ENCODE data around the gene ZKSCAN3.
"Not testable (repeated sequence)": the region's sequence is repeated elsewhere in the genome, so short reads cannot be mapped to it uniquely, and the experiment has no call there.

ZKSCAN3 gene

DNA sequence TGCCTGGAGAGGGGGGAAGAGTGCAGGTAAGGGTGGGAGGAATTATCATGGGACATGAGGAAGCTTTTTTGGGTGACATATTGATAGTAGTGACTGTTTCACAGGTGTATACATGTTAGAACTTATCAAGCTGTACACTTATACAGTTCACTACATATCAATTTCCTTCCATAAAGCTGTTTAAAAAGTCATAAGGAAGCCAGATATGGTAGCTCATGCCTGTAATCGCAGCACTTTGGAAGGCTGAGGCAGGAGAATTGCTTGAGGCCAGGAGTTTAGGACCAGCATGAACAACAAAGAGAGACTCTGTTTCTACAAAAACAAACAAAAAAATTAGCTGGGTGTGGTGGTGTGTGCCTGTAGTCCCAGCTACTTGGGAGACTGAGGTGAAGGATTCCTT, 28.1 kb downstream of the ZKSCAN3 start:
- no peak for DNase-seq

DNA sequence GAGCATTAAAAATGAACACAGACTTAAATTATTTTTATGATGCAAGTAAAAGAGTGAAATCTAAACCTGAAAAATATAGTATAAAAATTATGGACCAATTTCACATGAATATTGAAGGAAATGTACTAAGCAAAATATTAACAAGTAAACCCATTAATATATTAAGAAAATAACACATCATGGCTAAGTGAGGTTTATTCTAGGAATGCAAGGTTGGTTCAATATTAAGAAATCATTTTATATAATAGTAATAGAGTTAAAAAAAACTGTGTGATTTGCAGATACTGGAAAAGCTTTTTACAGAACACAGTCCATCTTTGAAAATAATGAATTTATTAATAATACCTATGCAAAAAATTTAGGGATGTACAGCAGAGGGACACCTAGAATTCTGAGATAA, 28.9 kb downstream of the ZKSCAN3 start:
- DNase-seq = no peak

DNA sequence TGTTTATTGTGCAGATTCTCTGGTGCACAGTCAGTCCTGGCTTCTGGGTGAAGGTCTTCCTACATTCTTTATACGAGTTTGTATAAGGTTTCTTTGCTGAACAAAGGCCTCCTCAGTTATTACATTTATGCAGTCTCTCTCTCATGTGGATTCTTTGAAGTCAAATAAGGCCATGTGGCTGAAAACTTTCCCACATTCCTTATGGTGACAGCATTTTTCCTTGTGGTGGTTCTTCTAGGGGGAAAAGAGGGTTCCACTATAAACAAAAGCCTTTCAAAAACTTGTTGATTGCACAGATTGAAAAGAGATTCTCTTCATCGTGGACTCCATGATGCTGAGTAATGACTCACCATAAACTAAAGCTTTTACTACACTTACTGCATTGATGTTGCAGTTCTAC, 30.6 kb downstream of the ZKSCAN3 start:
- no peak for DNase-seq

GRCh38 chr6:28383235-28384142, 33.7 kb downstream of the ZKSCAN3 start:
- peak; percentile 49 for DNase-seq

GRCh38 chr6:28384143-28384533, 34.4 kb downstream of the ZKSCAN3 start:
- no peak for DNase-seq

- no peak for DNase-seq
Measured at GRCh38 chr6:28390688-28391087, 40.9 kb downstream of the ZKSCAN3 start.

- DNase-seq = no peak
Measured at GRCh38 chr6:28393912-28394662, 44.3 kb downstream of the ZKSCAN3 start.

DNA sequence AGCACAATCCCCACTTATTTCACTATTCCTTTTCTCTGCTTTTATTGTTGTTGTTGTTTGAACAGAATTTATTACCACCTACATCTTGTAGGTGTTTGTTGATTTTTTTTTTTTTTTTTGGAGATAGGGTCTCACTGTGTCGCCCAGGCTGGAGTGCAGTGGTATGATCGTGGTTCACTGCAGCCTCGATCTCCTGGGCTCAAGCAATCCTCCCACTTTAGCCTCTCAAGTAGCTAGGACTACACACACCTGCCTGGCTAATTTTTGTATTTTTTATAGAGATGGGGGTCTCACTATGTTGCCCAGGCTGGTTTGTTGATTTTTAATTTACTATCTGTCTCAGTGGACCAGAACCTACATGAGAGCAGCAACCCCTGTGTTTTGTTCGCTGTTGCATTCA, 46.2 kb downstream of the ZKSCAN3 start:
- DNase-seq = no peak

DNA sequence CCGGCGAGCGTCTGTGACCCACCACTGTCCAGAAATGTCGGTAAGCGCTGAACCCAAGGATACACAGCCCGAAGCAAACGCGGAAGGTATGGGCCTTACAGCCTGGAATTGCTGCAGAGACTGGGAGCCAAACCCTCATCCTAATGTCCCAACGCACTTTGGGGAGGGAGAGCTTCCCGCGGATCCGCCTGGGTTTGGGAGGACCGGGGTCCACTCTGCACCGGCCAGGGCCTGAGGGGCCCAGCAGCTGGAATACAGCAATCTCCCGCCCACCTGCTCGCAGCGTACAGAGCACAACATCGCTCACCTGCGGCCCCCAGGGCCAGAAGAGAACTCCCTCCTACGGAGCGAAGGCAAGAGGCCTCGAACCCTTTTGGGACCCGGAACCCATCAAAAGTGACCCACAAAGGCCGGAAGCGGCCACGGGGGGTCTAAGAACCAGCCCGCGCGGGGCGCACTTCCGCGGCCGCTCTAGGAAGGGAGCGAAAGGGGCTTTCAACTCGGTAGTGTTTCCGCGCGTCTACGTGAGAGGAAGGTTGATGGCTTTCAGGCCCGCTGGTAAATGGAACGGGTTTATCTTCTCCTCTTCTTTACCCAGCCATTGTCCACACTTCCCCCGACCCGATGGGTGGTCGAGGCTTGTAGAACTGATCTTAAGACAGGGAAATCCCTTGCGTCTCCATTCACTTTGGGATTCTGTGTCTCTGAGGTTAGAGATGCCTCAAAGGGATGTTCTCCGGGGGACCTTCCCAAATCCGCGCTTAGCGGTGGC, 49.8 kb downstream of the ZKSCAN3 start, which contains the start of gene ZSCAN12:
TSS of gene ZSCAN12 (minus strand) at position 398 of the 772 bp plus-strand sequence. CDS start 1,342 bp downstream, outside the sequence.
- DNase-seq = peak; percentile 89

DNA sequence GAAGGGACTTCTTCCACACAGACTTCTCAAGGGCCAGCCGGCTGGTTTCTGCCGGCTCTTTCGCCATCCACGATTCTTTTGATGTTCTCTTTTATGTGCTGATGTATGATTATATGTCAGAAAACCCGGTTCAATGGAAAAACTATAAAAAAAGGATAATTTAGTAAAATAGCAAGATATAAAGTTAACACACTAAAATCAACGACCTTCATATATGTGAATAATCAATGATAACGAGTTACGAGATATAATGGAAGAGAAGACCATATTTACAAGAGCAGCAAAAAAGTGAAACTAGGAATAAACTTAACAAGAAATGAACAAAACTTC, 50.3 kb downstream of the ZKSCAN3 start:
- DNase-seq = no peak

DNA sequence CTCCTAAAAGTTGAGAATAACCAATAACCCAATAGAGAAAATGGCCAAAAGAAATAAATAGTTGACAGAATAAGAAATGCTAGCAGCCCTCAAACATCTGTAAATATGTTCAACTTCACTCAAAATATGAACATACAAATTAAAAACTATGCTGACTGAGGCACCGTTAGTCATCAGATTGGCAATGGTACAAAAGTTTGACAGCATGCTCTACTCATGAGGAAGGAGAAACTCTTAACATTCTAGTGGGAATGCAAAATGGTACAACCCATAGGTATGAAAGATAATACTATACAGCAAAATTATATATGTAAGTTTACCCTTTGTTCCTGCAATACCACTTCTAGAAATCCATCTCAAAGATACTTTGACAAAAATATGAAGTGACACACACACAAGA, 51.4 kb downstream of the ZKSCAN3 start:
- no peak for DNase-seq

- DNase-seq = no peak
Measured at GRCh38 chr6:28402197-28402596, 52.5 kb downstream of the ZKSCAN3 start.

- DNase-seq = not testable (repeated sequence)
Measured at GRCh38 chr6:28403923-28404322, 54.2 kb downstream of the ZKSCAN3 start.

DNA sequence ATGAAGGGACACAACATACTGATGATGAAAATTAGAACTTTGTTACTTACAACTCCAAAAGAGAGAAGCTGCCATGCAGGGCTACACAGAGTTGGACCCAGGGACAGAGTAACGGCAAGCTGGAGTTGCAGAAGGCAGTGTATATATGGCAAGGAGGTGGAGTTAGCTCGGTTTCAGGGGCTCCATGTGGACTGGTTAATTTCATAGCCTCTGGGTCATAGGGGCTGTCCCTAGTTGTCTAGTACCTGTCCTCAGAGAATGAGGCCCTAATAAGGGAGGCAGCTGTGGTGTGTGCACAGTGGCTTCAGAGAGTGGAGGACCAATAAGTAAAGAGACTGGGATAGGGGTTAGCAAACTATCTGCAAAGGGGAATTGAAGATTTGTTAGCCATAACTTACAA, 57.7 kb downstream of the ZKSCAN3 start:
- DNase-seq = no peak

DNA sequence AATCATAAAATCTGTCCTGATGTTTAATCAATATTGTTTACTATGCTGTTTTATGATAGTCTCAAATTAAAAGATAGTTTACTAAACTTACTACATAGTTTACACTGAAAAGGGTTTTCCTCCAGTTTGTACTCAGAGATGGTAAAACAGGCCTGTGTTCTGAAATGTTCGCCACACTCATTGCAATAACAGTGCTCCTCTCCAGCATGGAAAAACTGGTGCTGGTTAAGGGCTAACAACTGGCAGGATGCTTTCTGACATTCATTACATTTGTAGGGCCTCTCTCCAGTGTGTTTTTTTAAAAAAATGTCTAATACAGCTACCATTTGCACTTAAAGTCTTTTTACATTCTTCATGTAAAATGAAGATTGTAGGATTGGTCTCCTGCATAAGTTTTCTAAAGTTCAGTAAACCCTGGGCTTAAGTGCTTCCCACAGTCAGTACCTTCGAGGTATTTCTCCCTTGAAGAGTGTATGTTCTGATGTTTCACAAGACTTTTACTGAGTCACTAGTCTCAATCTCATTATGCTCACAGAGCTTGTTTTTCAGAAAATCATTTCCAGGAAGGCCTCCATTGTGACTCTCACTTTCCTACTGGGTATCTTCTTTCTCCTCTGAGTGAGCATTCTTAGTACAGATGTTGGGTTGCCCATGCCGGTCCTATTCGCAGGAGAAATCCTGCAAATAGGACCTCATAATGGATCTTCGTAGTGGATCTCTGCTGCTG, 58.5 kb downstream of the ZKSCAN3 start:
- no peak for DNase-seq

- DNase-seq = no peak
Measured at GRCh38 chr6:28410767-28411166, 61.0 kb downstream of the ZKSCAN3 start.

GRCh38 chr6:28413681-28414080, 63.9 kb downstream of the ZKSCAN3 start:
- DNase-seq = no peak

All from stimulated activated CD4-positive, alpha-beta T cell treated with anti-CD3 and anti-CD28 coated beads, Interleukin-1b, Interleukin-23, amount 100 ng/mL, for 48 hours (primary cell).